Measurements from ENCODE around the gene JARID2. TPM values are rescaled to one million over a fixed set of nuclear protein-coding genes. Genes with fewer than 3 reads are reported as not detected.

Gene JARID2
- total and polyA plus RNA-seq, 3 donors from 2014 or later: 36.1 to 60.8 (median 53.7) TPM

GRCh38 chr6:15547400-15547799 is 301.5 kb downstream of the JARID2 start:
- Histone ChIP-seq H3K9me3 (no peaks in the 10 kb centered on the region), H3K27me3 (no peaks in the 10 kb centered on the region), H3K4me3 (no peak overlapping the region), H3K4me1 (no peaks in the 10 kb centered on the region), H3K36me3 (ENCODE audit: low read depth, missing control alignments) (no peaks in the 10 kb centered on the region), H3K27ac (no peak overlapping the region)
- intact Hi-C loops (cut with DNase I; ENCODE audit: low total_unique reads): no loop called here
- 88% methylated on average over 5 of the region's 5 CpGs for WGBS, 2 donors
- no peak for TF ChIP-seq POLR2A (IDR thresholded peaks at IDR 0.05)
- TF ChIP-seq CTCF (IDR thresholded peaks at IDR 0.05): no peak
- no peak for DNase-seq

- H3K4me3 ChIP-seq: no peak overlapping the region
- no peaks in the 10 kb centered on the region for H3K9me3 ChIP-seq
- 85 to 91% methylated on average over 11 to 14 of the region's 14 CpGs for WGBS, 2 donors
- TF ChIP-seq CTCF (IDR thresholded peaks at IDR 0.05): no peak
- no peak for TF ChIP-seq POLR2A (IDR thresholded peaks at IDR 0.05)
- DNase-seq: no peak
- no peaks in the 10 kb centered on the region for H3K36me3 ChIP-seq (ENCODE audit: low read depth, missing control alignments)
- intact Hi-C loops (cut with DNase I; ENCODE audit: low total_unique reads): no loop called here
- no peak overlapping the region for H3K27ac ChIP-seq
- H3K27me3 ChIP-seq: no peaks in the 10 kb centered on the region
- no peaks in the 10 kb centered on the region for H3K4me1 ChIP-seq
Observed at GRCh38 chr6:15549371-15549770, 303.5 kb downstream of the JARID2 start.

- Histone ChIP-seq H3K27ac (no peak overlapping the region), H3K36me3 (ENCODE audit: low read depth, missing control alignments) (no peaks in the 10 kb centered on the region), H3K27me3 (no peaks in the 10 kb centered on the region), H3K9me3 (no peaks in the 10 kb centered on the region), H3K4me3 (no peak overlapping the region), H3K4me1 (no peaks in the 10 kb centered on the region)
- intact Hi-C loops (cut with DNase I; ENCODE audit: low total_unique reads): no loop called here
- TF ChIP-seq POLR2A (IDR thresholded peaks at IDR 0.05): no peak
- no peak for TF ChIP-seq CTCF (IDR thresholded peaks at IDR 0.05)
- 86 to 94% methylated on average over 2 of the region's 2 CpGs for WGBS, 2 donors
- DNase-seq: no peak
Observed at GRCh38 chr6:15550546-15551123, 304.8 kb downstream of the JARID2 start.

GRCh38 chr6:15551262-15551661 is 305.4 kb downstream of the JARID2 start:
- 83 to 92% methylated on average over 7 of the region's 7 CpGs for WGBS, 2 donors
- intact Hi-C loops (cut with DNase I; ENCODE audit: low total_unique reads): no loop called here
- Histone ChIP-seq H3K4me1 (no peaks in the 10 kb centered on the region), H3K36me3 (ENCODE audit: low read depth, missing control alignments) (no peaks in the 10 kb centered on the region), H3K27me3 (no peaks in the 10 kb centered on the region), H3K27ac (no peak overlapping the region), H3K4me3 (no peak overlapping the region), H3K9me3 (no peaks in the 10 kb centered on the region)
- TF ChIP-seq CTCF (IDR thresholded peaks at IDR 0.05) (no peak), POLR2A (IDR thresholded peaks at IDR 0.05) (no peak)
- DNase-seq: no peak

- no peak for DNase-seq
- Histone ChIP-seq H3K27me3 (no peaks in the 10 kb centered on the region), H3K9me3 (no peaks in the 10 kb centered on the region), H3K27ac (no peak overlapping the region), H3K36me3 (ENCODE audit: low read depth, missing control alignments) (no peaks in the 10 kb centered on the region), H3K4me3 (no peak overlapping the region), H3K4me1 (no peaks in the 10 kb centered on the region)
- 70 to 74% methylated on average over 6 of the region's 6 CpGs for WGBS, 2 donors
- no peak for TF ChIP-seq POLR2A (IDR thresholded peaks at IDR 0.05)
- intact Hi-C loops (cut with DNase I; ENCODE audit: low total_unique reads): no loop called here
Observed at GRCh38 chr6:15551798-15552197, 305.9 kb downstream of the JARID2 start.

Measured in testis (tissue), 3 donors.